NCI-H82 treated with DMSO at 0.1 percent for 48 hours (cell line): ENCODE measurements around the gene MGAT4D.
"Not testable (repeated sequence)": the region's sequence is repeated elsewhere in the genome, so short reads cannot be mapped to it uniquely, and the experiment has no call there.

Source experiments
- DNase-seq: peaks from one replicate; lab custom pipeline; 2025; ENCODE audit not compliant: unreplicated experiment; lab: John Stamatoyannopoulos, UW

MGAT4D gene

GRCh38 chr4:140497747-140498636 is at the start of gene MGAT4D:
Gene MGAT4D, minus strand, starts transcription at chr4:140498293. Its CDS starts 71 bp downstream, at chr4:140498222.
- no peak for DNase-seq

GRCh38 chr4:140533951-140534480 is 35.9 kb upstream of the MGAT4D start:
- no peak for DNase-seq

- DNase-seq = no peak
Observed at GRCh38 chr4:140529434-140529833, 31.3 kb upstream of the MGAT4D start.

GRCh38 chr4:140523857-140524742 is 26.0 kb upstream of the MGAT4D start, which contains the start of gene ELMOD2:
Gene ELMOD2, plus strand, starts transcription at chr4:140524168. Its CDS starts 1,261 bp downstream, at chr4:140525429.
- DNase-seq = peak; percentile 91

DNA sequence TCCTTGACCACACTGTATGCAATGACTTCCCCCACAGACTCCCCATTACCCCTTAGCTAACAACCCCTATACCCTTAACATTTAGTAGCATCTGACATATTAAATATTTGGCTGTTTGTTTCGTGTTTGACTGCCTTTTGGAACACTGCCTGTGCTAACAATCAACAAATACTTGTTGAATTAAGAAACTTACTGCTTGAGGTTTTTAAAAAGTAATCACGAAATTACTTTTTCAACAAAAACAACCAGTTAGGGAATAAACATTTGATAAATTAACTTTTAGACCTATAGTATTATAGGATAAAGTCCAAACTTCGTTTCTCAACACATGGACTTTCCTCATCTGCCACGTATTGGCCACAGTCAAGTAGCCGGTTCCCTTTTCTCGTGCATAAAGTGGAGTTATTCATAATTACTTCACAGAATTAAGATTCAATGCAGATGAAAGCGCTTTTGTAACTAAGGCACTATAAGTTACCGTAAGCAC is 25.3 kb upstream of the MGAT4D start:
- DNase-seq = no peak

DNA sequence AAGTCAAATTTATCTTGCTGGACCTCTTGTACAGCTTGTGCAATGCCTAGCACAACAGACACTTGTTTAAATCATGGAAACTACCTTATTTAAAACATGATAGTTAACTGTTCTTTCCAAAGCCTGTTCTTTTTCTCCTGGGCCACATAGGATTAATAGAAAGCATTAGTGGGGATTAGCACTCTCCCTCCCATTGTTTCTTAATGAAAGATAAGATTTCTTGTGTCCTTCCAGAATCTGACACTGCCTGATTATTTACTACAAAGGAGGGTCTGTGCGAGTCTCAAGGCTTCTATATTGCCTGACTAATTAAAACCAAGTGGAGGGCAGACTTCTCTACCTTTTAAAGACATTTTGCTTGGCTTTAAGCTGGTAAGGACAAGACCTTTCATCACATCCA is 17.3 kb upstream of the MGAT4D start:
- DNase-seq = peak; percentile 76

GRCh38 chr4:140513765-140514164 is 15.7 kb upstream of the MGAT4D start:
- DNase-seq = not testable (repeated sequence)

- no peak for DNase-seq
Observed at GRCh38 chr4:140504261-140504660, 6.2 kb upstream of the MGAT4D start.

DNA sequence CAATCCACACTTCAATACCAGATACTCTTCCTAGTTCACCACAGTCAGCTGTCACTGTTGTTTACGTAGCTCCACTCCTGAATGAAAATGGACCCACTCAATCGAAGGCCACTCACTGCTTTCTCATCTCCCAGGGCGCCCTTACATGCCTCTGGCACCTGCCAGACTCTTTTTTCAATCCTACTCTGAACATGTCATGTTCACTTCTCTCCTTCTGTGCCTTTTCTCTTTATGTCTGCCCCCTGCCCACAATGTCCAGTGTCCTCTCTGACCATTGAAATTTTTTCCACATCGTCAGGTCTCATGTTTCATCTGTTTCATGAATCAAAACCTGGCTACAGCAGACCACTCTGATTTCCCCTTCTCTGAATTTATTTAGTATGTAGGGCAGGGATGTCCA is 1.3 kb upstream of the MGAT4D start:
- no peak for DNase-seq

DNA sequence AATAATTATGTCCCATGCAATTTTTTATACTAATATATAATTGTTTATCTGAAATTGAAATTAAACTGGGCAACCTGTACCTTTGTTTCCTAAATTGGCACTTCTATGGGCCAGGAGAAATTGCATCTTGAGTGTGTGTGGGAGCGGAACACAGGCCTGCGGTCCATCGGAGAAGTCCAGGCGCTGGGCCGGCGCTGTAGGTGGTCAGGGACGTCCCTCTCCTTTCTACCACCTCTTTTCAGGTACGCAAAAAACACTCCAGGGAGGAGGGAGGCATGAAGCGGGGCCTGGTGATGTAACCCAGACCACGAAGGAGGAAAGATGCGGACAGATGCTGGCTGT is 717 bp downstream of the MGAT4D start:
- no peak for DNase-seq

- no peak for DNase-seq
Observed at GRCh38 chr4:140485939-140486338, 12.2 kb downstream of the MGAT4D start.

DNA sequence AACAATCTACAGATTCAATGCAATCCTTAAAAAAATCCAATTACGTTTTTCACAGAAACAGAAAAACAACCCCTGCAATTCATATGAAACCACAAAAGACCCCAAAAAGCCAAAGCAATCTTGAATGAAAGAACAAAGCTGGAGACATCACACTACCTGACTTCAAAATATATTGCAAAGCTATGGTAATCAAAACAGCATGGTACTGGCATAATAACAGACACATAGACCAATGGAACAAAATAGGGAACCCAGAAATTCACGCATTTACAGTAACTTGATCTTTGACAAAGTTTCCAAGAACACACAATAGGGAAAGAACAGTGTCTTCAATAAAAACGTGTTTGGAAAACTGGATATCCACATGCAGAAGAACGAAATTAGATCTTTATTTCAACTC is 14.6 kb downstream of the MGAT4D start:
- DNase-seq = no peak

- no peak for DNase-seq
Observed at GRCh38 chr4:140472156-140472555, 25.9 kb downstream of the MGAT4D start.

DNA sequence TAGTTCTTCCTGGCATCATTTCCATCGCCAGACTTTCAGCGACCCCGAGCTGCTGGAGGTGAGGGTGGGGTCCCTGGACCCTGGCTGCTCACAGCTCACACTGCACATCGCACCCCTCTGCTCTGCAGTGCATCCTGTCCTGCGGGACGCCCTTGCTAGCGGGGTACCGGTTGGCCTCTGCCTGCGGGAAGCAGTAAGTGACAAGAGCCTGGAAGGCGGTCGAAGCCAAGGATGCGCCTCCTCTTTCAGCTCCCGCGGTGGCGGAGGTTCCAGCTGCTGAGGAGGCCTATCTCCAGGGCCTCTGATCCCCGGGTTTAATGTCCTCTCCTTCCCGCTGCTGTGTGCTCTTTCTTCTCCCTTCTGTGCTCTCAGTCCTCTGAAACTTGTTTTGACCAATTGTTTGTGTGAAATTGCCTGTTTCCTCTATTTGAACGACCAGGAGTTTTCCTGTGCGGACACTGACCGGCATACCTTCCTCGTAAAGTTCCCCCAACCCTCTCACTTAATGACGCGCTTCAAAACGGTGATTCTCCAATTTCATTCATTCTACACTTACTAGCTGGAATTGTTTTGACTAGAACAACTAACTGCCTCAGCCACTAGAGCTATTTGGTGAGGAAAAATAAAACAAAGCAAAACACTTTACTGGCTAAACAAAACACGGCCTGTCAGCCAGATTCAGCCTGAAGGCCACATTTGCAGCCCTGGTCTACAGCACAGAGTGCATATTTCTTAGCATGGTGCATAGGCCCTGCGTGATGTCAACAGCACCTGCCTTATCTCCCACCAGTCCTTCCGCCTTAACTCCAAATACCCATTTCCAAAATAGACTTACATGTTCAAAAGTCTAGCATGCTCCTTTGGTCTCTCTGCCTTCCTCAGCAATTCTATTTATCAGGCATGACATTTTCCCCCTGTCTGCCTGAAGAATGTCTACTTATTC is 28.0 kb downstream of the MGAT4D start:
- no peak for DNase-seq

DNA sequence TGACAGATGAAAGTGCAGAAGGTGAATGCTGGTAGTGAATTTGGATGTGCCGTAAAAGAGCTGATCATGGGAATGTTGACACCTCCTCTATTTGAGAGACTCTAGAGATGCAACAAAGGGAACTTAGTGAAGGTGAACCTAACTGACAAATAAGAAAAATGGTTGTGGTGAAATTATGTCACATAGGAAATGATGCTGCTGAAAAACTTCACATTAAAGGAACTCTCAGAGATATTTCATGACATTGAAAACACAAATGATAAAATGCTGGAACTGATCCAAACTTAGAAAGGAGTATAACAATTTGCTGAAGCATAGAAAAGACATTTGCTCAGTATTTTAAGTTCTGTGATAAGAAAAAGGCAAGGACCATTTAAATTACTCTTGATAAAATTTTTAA is 31.9 kb downstream of the MGAT4D start:
- DNase-seq = no peak

- DNase-seq = no peak
Observed at GRCh38 chr4:140463614-140464013, 34.5 kb downstream of the MGAT4D start.

- DNase-seq = no peak
Observed at GRCh38 chr4:140463182-140463581, 34.9 kb downstream of the MGAT4D start.

- no peak for DNase-seq
Observed at GRCh38 chr4:140450352-140450751, 47.7 kb downstream of the MGAT4D start.

DNA sequence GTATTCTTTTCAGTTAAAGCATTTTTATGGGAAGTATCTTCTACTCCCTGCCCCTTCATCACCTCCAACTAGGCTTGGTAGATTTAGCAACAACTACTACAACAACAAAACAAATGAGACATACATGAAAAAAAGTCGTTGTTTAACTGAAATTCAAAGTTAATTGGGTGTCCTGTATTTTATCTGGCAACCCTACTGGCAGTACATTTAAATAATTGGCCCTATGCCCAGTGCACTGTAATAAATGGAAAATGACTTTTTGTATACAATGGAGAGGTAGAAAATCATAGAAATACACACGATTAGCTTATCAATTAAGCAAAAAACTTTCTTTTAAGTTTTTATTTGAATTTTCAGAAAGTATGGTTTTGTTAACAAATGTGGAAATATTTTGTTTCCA is 49.3 kb downstream of the MGAT4D start:
- DNase-seq = no peak

GRCh38 chr4:140448162-140448561 is 49.9 kb downstream of the MGAT4D start:
- DNase-seq = no peak
